ENCODE results near the gene TUBA4A.
"Not testable (repeated sequence)": the region's sequence is repeated elsewhere in the genome, so short reads cannot be mapped to it uniquely, and the experiment has no call there.

TUBA4A gene

DNA sequence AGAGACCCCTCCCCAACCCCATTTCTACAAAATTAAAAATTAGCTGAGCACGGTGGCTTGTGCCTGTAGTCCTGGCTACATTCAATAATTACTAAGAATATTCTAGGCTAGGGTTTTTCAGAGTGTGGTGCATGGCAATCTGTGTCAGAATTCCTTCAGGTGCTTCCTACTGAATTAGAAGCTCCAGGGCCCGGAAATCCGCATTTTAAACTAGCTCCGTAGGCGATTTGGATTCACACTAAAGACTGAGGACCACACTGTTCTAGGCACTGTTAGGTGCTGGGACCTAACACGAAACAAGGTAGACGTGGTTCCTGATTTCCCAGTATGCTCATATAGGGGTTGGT lies 47.8 kb downstream of the TUBA4A start:
- in situ Hi-C loops (cut with HindIII; ENCODE audit: low pct_ligation_motif_present, low pct_unique_long_range_greater_than_20kb, low sequenced_read_pairs): no loop called here
- DNase-seq: no peak

DNA sequence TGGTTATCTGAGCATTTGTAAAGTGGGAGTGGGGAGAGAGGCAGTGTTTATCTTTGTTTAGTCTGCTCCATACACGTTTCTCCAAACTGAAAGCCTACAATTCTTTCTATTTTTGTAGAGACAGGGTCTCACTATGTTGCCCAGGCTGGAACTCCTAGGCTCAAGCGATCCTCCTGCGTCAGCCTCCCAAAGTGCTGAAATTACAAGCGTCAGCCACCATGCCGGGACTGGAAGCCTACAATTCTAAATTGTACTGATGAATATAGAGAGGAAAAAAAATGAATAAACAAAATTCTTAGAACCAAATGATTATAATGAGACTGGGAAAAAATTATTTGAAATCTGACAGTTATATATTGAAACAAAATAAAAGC lies 48.6 kb downstream of the TUBA4A start:
- in situ Hi-C loops (cut with HindIII; ENCODE audit: low pct_ligation_motif_present, low pct_unique_long_range_greater_than_20kb, low sequenced_read_pairs): no loop called here
- DNase-seq: no peak

DNA sequence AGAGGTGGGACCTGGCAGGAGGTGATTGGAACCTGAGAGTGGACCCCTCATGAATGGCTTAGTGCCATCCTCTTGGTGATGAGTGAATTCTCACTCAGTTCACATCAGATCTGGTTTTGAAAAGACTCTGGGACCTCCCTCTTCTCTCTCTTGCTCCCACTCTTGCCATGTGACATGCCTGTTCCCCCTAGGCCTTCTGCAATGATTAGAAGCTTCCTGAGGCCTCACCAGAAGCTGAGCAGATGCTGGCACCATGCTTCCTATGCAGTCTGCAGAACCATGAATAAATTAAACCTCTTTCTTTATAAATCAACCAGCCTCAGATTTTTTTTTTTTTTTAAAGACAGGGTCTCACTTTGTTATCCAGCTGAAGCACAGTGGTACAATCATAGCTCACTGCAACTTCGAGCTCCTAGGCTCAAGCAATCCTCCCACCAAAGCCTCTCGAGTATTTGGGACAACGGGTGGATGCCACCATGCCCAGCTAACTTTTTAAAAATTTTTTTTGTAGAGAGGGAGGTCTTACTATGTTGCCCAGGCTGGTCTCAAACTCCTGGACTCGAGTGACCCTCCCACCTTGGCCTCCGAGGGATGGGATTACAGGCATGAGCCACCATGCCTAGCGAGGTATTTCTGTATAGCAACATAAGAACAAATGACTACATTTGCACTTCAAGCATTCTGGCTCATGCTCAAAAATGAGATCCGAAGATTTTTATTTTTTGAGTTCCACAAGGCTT lies 49.1 kb downstream of the TUBA4A start:
- no peak for DNase-seq
- in situ Hi-C loops (cut with HindIII; ENCODE audit: low pct_ligation_motif_present, low pct_unique_long_range_greater_than_20kb, low sequenced_read_pairs): no loop called here

DNA sequence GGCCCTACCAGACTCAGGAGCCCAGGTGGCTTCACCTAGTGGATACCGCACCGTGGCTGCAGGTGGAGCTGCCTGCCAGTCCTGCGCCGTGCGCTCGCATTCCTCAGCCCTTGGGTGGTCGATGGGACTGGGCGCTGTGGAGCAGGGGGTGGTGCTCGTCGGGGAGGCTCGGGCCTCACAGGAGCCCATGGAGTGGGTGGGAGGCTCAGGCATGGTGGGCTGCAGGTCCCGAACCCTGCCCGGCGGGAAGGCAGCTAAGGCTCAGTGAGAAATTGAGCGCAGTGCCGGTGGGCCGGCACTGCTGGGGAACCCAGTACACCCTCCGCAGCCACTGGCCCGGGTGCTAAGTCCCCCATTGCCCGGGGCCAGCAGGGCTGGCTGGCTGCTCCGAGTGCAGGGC lies 52.4 kb downstream of the TUBA4A start:
- in situ Hi-C loops (cut with HindIII; ENCODE audit: low pct_ligation_motif_present, low pct_unique_long_range_greater_than_20kb, low sequenced_read_pairs); DNase-seq: not testable (repeated sequence)

DNA sequence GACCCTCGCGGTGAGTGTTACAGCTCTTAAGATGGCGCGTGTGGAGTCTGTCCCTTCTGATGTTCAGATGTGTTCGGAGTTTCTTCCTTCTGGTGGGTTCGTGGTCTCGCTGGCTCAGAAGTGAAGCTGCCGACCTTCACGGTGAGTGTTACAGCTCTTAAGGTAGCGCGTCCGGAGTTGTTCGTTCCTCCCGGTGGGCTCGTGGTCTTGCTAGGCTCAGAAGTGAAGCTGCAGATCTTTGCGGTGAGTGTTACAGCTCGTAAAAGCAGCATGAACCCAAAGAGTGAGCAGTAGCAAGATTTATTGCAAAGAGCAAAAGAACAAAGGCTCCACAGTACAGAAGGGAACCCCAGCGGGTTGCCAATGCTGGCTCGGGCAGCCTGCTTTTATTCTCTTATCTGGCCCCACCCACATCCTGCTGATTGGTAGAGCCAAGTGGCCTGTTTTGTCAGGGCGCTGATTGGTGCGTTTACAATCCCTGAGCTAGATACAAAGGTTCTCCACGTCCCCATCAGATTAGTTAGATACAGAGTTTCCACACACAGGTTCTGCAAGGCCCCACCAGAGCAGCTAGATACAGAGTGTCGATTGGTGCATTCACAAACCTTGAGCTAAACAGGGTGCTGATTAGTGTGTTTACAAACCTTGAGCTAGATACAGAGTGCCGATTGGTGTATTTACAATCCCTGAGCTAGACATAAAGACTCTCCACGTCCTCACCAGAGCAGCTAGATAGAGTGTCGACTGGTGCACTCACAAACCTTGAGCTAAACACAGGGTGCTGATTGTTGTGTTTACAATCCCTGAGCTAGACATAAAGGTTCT lies 53.0 kb downstream of the TUBA4A start:
- DNase-seq; in situ Hi-C loops (cut with HindIII; ENCODE audit: low pct_ligation_motif_present, low pct_unique_long_range_greater_than_20kb, low sequenced_read_pairs): not testable (repeated sequence)
